ENCODE measurements around the gene TOR1B. TPM values are rescaled to one million over a fixed set of nuclear protein-coding genes. Genes with fewer than 3 reads are reported as not detected.
A peak's percentile ranks its signal among the peaks of the same experiment; 100 is the strongest.
"Not testable (repeated sequence)": the region's sequence is repeated elsewhere in the genome, so short reads cannot be mapped to it uniquely, and the experiment has no call there.

Gene TOR1B
- total RNA-seq, 1 donor from 2014 or later = 32.8 TPM

GRCh38 chr9:129774791-129775447 is 28.1 kb upstream of the TOR1B start:
- TF ChIP-seq, protein P1, sequence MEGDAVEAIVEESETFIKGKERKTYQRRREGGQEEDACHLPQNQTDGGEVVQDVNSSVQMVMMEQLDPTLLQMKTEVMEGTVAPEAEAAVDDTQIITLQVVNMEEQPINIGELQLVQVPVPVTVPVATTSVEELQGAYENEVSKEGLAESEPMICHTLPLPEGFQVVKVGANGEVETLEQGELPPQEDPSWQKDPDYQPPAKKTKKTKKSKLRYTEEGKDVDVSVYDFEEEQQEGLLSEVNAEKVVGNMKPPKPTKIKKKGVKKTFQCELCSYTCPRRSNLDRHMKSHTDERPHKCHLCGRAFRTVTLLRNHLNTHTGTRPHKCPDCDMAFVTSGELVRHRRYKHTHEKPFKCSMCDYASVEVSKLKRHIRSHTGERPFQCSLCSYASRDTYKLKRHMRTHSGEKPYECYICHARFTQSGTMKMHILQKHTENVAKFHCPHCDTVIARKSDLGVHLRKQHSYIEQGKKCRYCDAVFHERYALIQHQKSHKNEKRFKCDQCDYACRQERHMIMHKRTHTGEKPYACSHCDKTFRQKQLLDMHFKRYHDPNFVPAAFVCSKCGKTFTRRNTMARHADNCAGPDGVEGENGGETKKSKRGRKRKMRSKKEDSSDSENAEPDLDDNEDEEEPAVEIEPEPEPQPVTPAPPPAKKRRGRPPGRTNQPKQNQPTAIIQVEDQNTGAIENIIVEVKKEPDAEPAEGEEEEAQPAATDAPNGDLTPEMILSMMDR (IDR thresholded peaks at IDR 0.05; ENCODE audit: insufficient read depth, low read length, poor library complexity, severe bottlenecking) = no peak
- no peak overlapping the region for H3K4me3 ChIP-seq (ENCODE audit: low read depth, low read length)
- H3K36me3 ChIP-seq (ENCODE audit: control insufficient read depth, insufficient read depth, low read length) = no peaks in the 10 kb centered on the region
- H3K27me3 ChIP-seq (ENCODE audit: control insufficient read depth, insufficient read depth, low read length) = no peaks in the 10 kb centered on the region
- DNase-seq (ENCODE audit: low read depth) = no peak

GRCh38 chr9:129775448-129775798 is 27.6 kb upstream of the TOR1B start:
- no peaks in the 10 kb centered on the region for H3K36me3 ChIP-seq (ENCODE audit: control insufficient read depth, insufficient read depth, low read length)
- TF ChIP-seq, protein P1 (IDR thresholded peaks at IDR 0.05; ENCODE audit: insufficient read depth, low read length, poor library complexity, severe bottlenecking) = no peak
- no peaks in the 10 kb centered on the region for H3K27me3 ChIP-seq (ENCODE audit: control insufficient read depth, insufficient read depth, low read length)
- H3K4me3 ChIP-seq (ENCODE audit: low read depth, low read length) = no peak overlapping the region
- no peak for DNase-seq (ENCODE audit: low read depth)

GRCh38 chr9:129776096-129776495 is 26.9 kb upstream of the TOR1B start:
- not testable (repeated sequence) for DNase-seq (ENCODE audit: low read depth); H3K27me3 ChIP-seq (ENCODE audit: control insufficient read depth, insufficient read depth, low read length); H3K36me3 ChIP-seq (ENCODE audit: control insufficient read depth, insufficient read depth, low read length); H3K4me3 ChIP-seq (ENCODE audit: low read depth, low read length)

- DNase-seq (ENCODE audit: low read depth) = no peak
- TF ChIP-seq, protein P1 (IDR thresholded peaks at IDR 0.05; ENCODE audit: insufficient read depth, low read length, poor library complexity, severe bottlenecking) = no peak
- no peaks in the 10 kb centered on the region for H3K27me3 ChIP-seq (ENCODE audit: control insufficient read depth, insufficient read depth, low read length)
- no peaks in the 10 kb centered on the region for H3K36me3 ChIP-seq (ENCODE audit: control insufficient read depth, insufficient read depth, low read length)
- no peak overlapping the region for H3K4me3 ChIP-seq (ENCODE audit: low read depth, low read length)
These were observed 26.4 kb upstream of the TOR1B start for GRCh38 chr9:129776566-129776937.

GRCh38 chr9:129776938-129777768 is 25.8 kb upstream of the TOR1B start:
- peak; percentile 96 for DNase-seq (ENCODE audit: low read depth)
- TF ChIP-seq, protein P1 (IDR thresholded peaks at IDR 0.05; ENCODE audit: insufficient read depth, low read length, poor library complexity, severe bottlenecking) = no peak
- no peaks in the 10 kb centered on the region for H3K27me3 ChIP-seq (ENCODE audit: control insufficient read depth, insufficient read depth, low read length)
- no peak overlapping the region for H3K4me3 ChIP-seq (ENCODE audit: low read depth, low read length)
- H3K36me3 ChIP-seq (ENCODE audit: control insufficient read depth, insufficient read depth, low read length) = no peaks in the 10 kb centered on the region

GRCh38 chr9:129777769-129778130 is 25.2 kb upstream of the TOR1B start:
- Histone ChIP-seq H3K36me3 (ENCODE audit: control insufficient read depth, insufficient read depth, low read length) (no peaks in the 10 kb centered on the region), H3K4me3 (ENCODE audit: low read depth, low read length) (no peak overlapping the region), H3K27me3 (ENCODE audit: control insufficient read depth, insufficient read depth, low read length) (no peaks in the 10 kb centered on the region)
- DNase-seq (ENCODE audit: low read depth) = no peak
- TF ChIP-seq, protein P1 (IDR thresholded peaks at IDR 0.05; ENCODE audit: insufficient read depth, low read length, poor library complexity, severe bottlenecking) = no peak
